GM12892 (cell line): ENCODE results near the gene MRPS12.

Source experiments
- POLR2A ChIP-seq: IDR thresholded peaks from 2 replicates; pipeline ENCODE4 v1.6.1; 2011; ENCODE audit warnings: low read depth, low read length, control low read depth
- POLR2AphosphoS5 ChIP-seq: IDR thresholded peaks from 2 replicates; pipeline ENCODE4 v1.6.1; 2011; ENCODE audit warnings: low read depth, low read length, control low read depth

DNA sequence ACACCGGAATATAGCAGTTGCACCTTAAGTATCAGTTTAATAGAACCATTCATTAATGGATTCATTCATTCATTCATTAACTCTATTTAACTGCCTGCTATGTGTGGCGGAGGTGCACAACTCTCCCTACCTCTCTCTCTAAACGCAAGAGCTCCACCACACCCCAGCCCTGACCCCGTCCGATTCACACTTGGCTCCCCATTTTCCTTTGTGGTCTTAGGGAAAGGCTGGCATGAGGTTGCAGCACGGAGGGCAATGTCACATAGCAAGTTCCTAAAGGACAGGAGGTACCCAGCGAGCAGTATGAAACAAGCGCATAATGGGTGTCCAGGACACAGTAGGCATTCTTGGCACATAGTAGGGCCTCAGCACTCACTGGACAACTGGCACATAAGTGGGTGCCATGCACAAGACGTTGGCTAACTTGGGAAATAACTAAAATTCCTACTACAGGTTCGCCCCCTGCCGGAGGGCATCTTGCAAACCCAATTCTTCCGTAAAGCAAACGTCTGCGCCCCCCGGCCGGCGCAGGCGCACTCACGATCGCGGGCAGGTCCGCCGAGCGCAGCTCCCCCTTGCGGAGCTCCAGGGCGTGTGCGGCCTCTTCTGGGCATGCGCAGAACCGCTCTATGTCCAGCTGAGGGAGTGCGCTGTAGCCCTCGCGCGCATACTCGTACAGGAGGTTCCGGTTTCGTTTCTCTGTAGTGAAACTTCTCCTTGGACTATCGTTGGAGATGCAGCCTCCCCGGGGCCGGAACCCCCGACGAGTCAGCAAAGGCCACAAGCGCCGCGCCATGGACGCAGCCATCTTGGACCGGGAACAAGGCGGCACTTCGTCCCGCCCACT lies 592 bp upstream of the MRPS12 start, which contains the start of gene SARS2:
- TF ChIP-seq POLR2AphosphoS5: no peak; the same call in 1 of the 2 replicates
- peak; percentile 88; the same call in 1 of the 2 replicates for TF ChIP-seq POLR2A
